ENCODE data around the gene SYNPR.

Gene SYNPR

GRCh38 chr3:63386568-63386967 lies 108.5 kb downstream of the SYNPR start:
- DNase-seq, result no peak

- no peak for DNase-seq
Measured at GRCh38 chr3:63387568-63387967, 109.5 kb downstream of the SYNPR start.

- no peak for DNase-seq
Measured at GRCh38 chr3:63390710-63391230, 112.7 kb downstream of the SYNPR start.

- DNase-seq, result no peak
Measured at GRCh38 chr3:63395960-63396359, 117.9 kb downstream of the SYNPR start.

GRCh38 chr3:63400246-63400860 lies 122.2 kb downstream of the SYNPR start:
- no peak for DNase-seq

GRCh38 chr3:63405882-63406281 lies 127.8 kb downstream of the SYNPR start:
- DNase-seq, result no peak

GRCh38 chr3:63413523-63413922 lies 135.4 kb downstream of the SYNPR start:
- DNase-seq, result no peak

- no peak for DNase-seq
Measured at GRCh38 chr3:63414607-63415006, 136.5 kb downstream of the SYNPR start.

GRCh38 chr3:63429905-63430304 lies 151.8 kb downstream of the SYNPR start:
- no peak for DNase-seq

- no peak for DNase-seq
Measured at GRCh38 chr3:63430875-63431274, 152.8 kb downstream of the SYNPR start.

- DNase-seq, result no peak
Measured at GRCh38 chr3:63437858-63438257, 159.8 kb downstream of the SYNPR start.

GRCh38 chr3:63438826-63439371 lies 160.8 kb downstream of the SYNPR start:
- DNase-seq, result no peak

- DNase-seq, result no peak
Measured at GRCh38 chr3:63441262-63441661, 163.2 kb downstream of the SYNPR start.

GRCh38 chr3:63442918-63443317 lies 164.8 kb downstream of the SYNPR start:
- no peak for DNase-seq

GRCh38 chr3:63450023-63450422 lies 171.9 kb downstream of the SYNPR start:
- DNase-seq, result no peak

GRCh38 chr3:63450634-63451363 lies 172.7 kb downstream of the SYNPR start:
- DNase-seq, result no peak

- DNase-seq, result no peak
Measured at GRCh38 chr3:63456901-63457300, 178.8 kb downstream of the SYNPR start.

- no peak for DNase-seq
Measured at GRCh38 chr3:63458405-63458804, 180.3 kb downstream of the SYNPR start.

GRCh38 chr3:63462732-63463131 lies 184.6 kb downstream of the SYNPR start:
- no peak for DNase-seq

- no peak for DNase-seq
Measured at GRCh38 chr3:63467392-63467791, 189.3 kb downstream of the SYNPR start.

GRCh38 chr3:63470745-63471144 lies 192.6 kb downstream of the SYNPR start:
- no peak for DNase-seq

- no peak for DNase-seq
Measured at GRCh38 chr3:63471781-63472180, 193.7 kb downstream of the SYNPR start.

GRCh38 chr3:63473641-63474166 lies 195.6 kb downstream of the SYNPR start:
- DNase-seq, result no peak
